RWPE2 (cell line): ENCODE results near the gene LOXHD1.

ENCODE experiments used
- ATAC-seq: fragments of 200-7000 bp; cut with Tn5 transposase; 3 replicates; pipeline ENCODE4 v1.9.1; 2021; ENCODE audit warnings: low read depth
- DNase-seq: peaks from one replicate; pipeline ENCODE4 v3.0.0-alpha.2; 2020; ENCODE audit warnings: low spot score
- H3K27ac ChIP-seq: fragments of 450-650 bp; 2 replicates; pipeline ENCODE4 v1.5.1; 2017; ENCODE audit warnings: mild to moderate bottlenecking; ENCODE audit not compliant: poor library complexity, severe bottlenecking
- H3K27me3 ChIP-seq: fragments of 250-450 bp; sonication (Bioruptor Pico); 2 replicates; pipeline ENCODE4 v1.5.1; 2021; ENCODE audit warnings: mild to moderate bottlenecking, moderate library complexity; ENCODE audit not compliant: insufficient read depth, poor library complexity, severe bottlenecking
- H3K36me3 ChIP-seq: fragments of 250-450 bp; sonication (Bioruptor Pico); 2 replicates; pipeline ENCODE4 v1.5.1; 2020; ENCODE audit warnings: low read depth, mild to moderate bottlenecking, moderate library complexity
- H3K4me1 ChIP-seq: fragments of 250-450 bp; sonication (Bioruptor Pico); 2 replicates; pipeline ENCODE4 v1.5.1; 2021; ENCODE audit warnings: mild to moderate bottlenecking, moderate library complexity; ENCODE audit not compliant: insufficient read depth, poor library complexity, severe bottlenecking
- H3K4me3 ChIP-seq: fragments of 250-450 bp; sonication (Bioruptor Pico); 2 replicates; pipeline ENCODE4 v1.5.1; 2021; ENCODE audit warnings: mild to moderate bottlenecking, moderate library complexity; ENCODE audit not compliant: severe bottlenecking
- H3K9me3 ChIP-seq: fragments of 250-450 bp; sonication (Bioruptor Pico); 2 replicates; pipeline ENCODE4 v1.5.1; 2021; ENCODE audit warnings: mild to moderate bottlenecking, moderate library complexity; ENCODE audit not compliant: severe bottlenecking
- CTCF ChIP-seq: fragments of 450-650 bp; IDR thresholded peaks from one replicate; pipeline ENCODE4 v1.5.1; 2017; ENCODE audit warnings: mild to moderate bottlenecking, moderate library complexity; ENCODE audit not compliant: poor library complexity, severe bottlenecking

Gene LOXHD1

GRCh38 chr18:46429649-46430224 is 227.3 kb downstream of the LOXHD1 start:
- no peaks in the 10 kb centered on the region for H3K27me3 ChIP-seq
- H3K4me3 ChIP-seq, result no peak overlapping the region
- no peak for DNase-seq
- H3K9me3 ChIP-seq, result no peaks in the 10 kb centered on the region
- H3K4me1 ChIP-seq, result peaks cover 4% of the 10 kb centered on the region
- H3K36me3 ChIP-seq, result peaks cover 9% of the 10 kb centered on the region; the same call in 1 of the 2 replicates
- no peak overlapping the region for H3K27ac ChIP-seq
- no peak for ATAC-seq
- no peak for TF ChIP-seq CTCF

GRCh38 chr18:46429130-46429529 is 227.9 kb downstream of the LOXHD1 start:
- Histone ChIP-seq H3K36me3 (peaks cover 5% of the 10 kb centered on the region; the same call in 1 of the 2 replicates), H3K4me1 (peaks cover 7% of the 10 kb centered on the region), H3K9me3 (no peaks in the 10 kb centered on the region), H3K4me3 (no peak overlapping the region), H3K27ac (no peak overlapping the region), H3K27me3 (no peaks in the 10 kb centered on the region)
- DNase-seq (no peak), ATAC-seq (no peak)
- TF ChIP-seq CTCF, result no peak

GRCh38 chr18:46428368-46428767 is 228.7 kb downstream of the LOXHD1 start:
- Histone ChIP-seq H3K27ac (no peak overlapping the region), H3K36me3 (no peaks in the 10 kb centered on the region), H3K9me3 (no peaks in the 10 kb centered on the region), H3K4me1 (peaks cover 7% of the 10 kb centered on the region), H3K27me3 (no peaks in the 10 kb centered on the region), H3K4me3 (no peak overlapping the region)
- ATAC-seq (no peak), DNase-seq (no peak)
- no peak for TF ChIP-seq CTCF

GRCh38 chr18:46427216-46427995 is 229.6 kb downstream of the LOXHD1 start:
- peaks cover 11% of the 10 kb centered on the region for H3K4me1 ChIP-seq

More at GRCh38 chr18:46427216-46427995, 229.6 kb downstream of the LOXHD1 start:
- no peak for TF ChIP-seq CTCF
- DNase-seq (no peak), ATAC-seq (no peak)
- Histone ChIP-seq H3K27ac (no peak overlapping the region), H3K36me3 (no peaks in the 10 kb centered on the region), H3K9me3 (no peaks in the 10 kb centered on the region), H3K4me3 (no peak overlapping the region), H3K27me3 (no peaks in the 10 kb centered on the region)
